GM12801 (cell line): ENCODE results near the gene AVEN.

Source experiments
- CTCF ChIP-seq: IDR thresholded peaks from one replicate; pipeline ENCODE4 v1.5.1; 2011; ENCODE audit warnings: control low read depth; ENCODE audit not compliant: insufficient read length; ENCODE audit errors: extremely low read depth

The AVEN gene

GRCh38 chr15:33960549-33960935 lies 78.5 kb downstream of the AVEN start:
- TF ChIP-seq CTCF = no peak

GRCh38 chr15:33959844-33960548 lies 79.0 kb downstream of the AVEN start:
- TF ChIP-seq CTCF = no peak

GRCh38 chr15:33956397-33956796 lies 82.6 kb downstream of the AVEN start:
- no peak for TF ChIP-seq CTCF

GRCh38 chr15:33955945-33956344 lies 83.1 kb downstream of the AVEN start:
- TF ChIP-seq CTCF = no peak

- TF ChIP-seq CTCF = no peak
Measured at GRCh38 chr15:33946152-33946551, 92.9 kb downstream of the AVEN start.

DNA sequence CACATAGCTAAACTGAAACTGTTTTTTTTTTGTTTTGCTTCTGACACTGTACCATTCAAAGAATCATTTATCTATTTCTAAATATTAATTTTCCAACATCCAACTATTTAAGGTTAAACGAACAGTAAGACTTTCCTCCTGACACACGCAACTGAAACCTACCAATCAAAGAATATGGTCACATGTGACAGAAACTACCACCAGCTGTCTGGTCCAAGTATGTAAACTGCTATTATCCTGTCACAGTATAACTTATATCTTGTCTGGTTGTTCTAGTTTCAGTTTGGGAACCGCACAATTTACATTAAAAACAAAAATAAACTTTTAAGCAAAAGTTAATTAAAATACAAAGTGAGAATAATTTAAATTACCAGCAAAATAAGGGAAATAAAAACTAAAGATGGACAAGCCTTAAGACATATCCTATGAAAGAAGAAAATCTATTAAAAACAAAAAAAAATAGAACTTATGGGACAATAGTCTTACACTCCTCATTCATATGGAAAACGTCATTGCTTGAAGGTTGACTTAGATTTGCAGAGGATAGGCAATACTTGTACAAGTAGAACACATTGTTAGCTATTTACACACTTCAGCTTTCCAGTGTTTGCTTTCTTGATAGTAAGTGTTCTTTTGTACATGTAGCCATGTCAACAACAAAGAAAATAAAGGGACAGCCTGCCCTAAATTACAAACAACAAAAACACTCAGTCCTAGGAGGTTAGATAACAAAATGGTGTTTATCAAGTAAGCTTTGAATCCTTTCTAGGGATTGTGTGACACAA lies 97.5 kb downstream of the AVEN start:
- TF ChIP-seq CTCF = no peak

DNA sequence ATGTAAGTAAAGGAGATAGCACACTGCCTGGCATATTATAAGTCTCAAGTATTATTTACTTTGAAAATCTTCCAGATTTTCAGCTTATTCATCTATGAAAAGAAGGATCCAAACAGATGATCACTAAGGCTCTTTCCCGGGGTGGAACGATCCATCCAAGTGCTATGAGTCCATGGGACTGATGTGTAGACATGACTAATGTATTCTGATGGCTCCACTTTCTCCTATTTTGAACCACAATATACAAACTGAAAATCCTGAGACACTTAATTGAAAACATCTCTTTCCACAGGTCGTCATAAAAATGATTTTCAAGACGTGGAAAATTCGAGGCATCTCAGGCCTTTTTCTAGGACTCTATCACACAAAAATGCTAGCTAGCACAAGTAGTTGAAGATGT lies 104.1 kb downstream of the AVEN start:
- TF ChIP-seq CTCF = no peak
